ENCODE measurements around the gene OSBPL5.

The OSBPL5 gene

DNA sequence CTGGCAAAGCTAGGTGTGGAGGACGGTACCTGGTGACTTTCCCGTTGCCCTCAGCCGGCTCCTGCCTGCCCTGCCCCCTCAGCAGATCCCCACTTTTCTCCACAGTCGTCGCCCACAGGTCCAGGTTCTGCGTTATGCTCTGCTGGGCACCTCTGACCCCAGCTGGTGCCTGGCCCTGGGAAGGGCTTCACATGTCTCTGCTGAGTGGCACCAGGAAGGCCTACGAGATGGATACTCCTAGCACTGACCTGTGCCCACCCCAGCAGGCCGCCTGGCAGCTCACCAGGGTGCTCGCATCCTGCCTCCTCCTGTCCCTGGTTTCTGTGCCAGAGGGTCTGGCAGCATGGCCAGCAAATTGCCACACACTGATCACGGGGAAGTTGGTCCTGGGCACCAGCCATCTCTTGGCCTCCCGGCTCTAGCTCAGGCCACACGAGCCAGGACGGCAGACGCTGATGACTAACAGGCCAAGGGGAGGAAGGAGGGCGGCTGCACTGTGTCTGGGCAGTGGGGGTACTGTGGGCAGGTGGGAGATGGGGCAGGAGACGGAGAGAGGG is 121.7 kb downstream of the OSBPL5 start:
- H3K36me3 Mint-ChIP-seq (ENCODE audit: low read depth) = peaks cover 97% of the 10 kb centered on the region
- no peaks in the 10 kb centered on the region for H3K9me3 Mint-ChIP-seq
- peak overlapping the region; percentile 20 for H3K27ac Mint-ChIP-seq
- H3K4me3 Mint-ChIP-seq = no peak overlapping the region
- H3K27me3 Mint-ChIP-seq = no peaks in the 10 kb centered on the region
- intact Hi-C loops (cut with micrococcal nuclease) = no loop called here
- peaks cover 15% of the 10 kb centered on the region for H3K4me1 Mint-ChIP-seq (ENCODE audit: low read depth)

- Mint-ChIP-seq H3K36me3 (ENCODE audit: low read depth) (peaks cover 100% of the 10 kb centered on the region), H3K27ac (peak overlapping the region; percentile 20), H3K4me3 (no peak overlapping the region), H3K9me3 (no peaks in the 10 kb centered on the region), H3K27me3 (no peaks in the 10 kb centered on the region), H3K4me1 (ENCODE audit: low read depth) (peaks cover 21% of the 10 kb centered on the region)
- intact Hi-C loops (cut with micrococcal nuclease) = no loop called here
Observed at GRCh38 chr11:3042496-3043314, 122.4 kb downstream of the OSBPL5 start.

DNA sequence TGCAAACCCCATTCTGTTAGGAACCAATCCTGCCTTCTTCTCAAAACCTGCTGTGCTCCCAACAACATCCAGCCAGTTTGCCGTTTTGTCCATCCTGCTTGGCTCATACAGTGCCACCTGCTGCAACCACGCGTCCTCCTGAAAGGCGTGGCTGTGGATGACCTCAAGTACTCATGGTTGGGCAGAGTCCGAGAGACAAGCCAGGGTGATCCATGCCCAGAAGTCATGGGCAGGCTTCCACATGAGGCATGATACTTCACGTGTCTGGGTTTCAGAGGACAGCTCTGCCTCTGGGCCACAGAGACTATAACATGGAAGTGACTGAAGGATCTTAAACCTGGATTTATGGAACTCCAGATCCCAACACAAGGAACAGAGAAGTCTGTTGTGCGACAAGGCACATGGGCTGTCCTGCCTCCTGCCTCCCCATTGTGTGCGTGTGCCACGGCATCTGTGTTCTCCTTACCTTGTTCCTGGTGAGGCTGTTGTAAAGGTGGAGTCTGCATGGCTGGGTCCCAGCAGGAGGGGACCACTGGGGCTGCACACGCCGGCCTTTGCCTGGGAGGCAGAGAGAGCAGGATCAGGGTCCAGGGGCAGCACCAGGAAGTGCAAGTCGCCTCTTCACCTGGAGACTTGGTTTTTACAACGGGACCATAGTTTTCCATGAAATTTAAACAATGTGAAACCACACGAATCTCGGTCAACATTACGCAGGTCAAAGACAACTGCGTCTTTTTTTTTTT is 123.2 kb downstream of the OSBPL5 start:
- intact Hi-C loops (cut with micrococcal nuclease) = no loop called here
- peaks cover 100% of the 10 kb centered on the region for H3K36me3 Mint-ChIP-seq (ENCODE audit: low read depth)
- peaks cover 30% of the 10 kb centered on the region for H3K4me1 Mint-ChIP-seq (ENCODE audit: low read depth)
- H3K27ac Mint-ChIP-seq = no peak overlapping the region
- no peaks in the 10 kb centered on the region for H3K9me3 Mint-ChIP-seq
- H3K4me3 Mint-ChIP-seq = no peak overlapping the region
- no peaks in the 10 kb centered on the region for H3K27me3 Mint-ChIP-seq

DNA sequence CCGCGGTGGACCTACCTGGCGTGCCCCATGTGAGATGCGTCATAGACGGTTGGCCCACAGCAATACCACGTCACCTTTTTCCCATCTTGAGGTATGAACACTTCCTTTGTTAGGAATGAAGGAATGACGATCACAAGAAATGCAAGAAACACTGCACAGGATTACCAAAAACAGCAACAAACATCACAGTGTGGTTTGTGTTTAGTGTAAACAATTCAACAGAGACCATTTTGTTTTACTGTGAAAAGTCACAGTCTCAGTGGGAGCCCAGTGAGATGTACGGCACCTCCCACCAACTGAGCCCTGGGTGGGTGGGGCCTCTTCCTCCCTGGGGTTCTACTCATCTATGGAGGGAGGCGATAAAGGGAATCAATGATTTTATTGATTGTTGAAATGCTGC is 124.2 kb downstream of the OSBPL5 start:
- Mint-ChIP-seq H3K4me1 (ENCODE audit: low read depth) (peaks cover 39% of the 10 kb centered on the region), H3K4me3 (no peak overlapping the region), H3K36me3 (ENCODE audit: low read depth) (peaks cover 100% of the 10 kb centered on the region), H3K27me3 (no peaks in the 10 kb centered on the region), H3K9me3 (no peaks in the 10 kb centered on the region), H3K27ac (no peak overlapping the region)
- intact Hi-C loops (cut with micrococcal nuclease) = no loop called here

DNA sequence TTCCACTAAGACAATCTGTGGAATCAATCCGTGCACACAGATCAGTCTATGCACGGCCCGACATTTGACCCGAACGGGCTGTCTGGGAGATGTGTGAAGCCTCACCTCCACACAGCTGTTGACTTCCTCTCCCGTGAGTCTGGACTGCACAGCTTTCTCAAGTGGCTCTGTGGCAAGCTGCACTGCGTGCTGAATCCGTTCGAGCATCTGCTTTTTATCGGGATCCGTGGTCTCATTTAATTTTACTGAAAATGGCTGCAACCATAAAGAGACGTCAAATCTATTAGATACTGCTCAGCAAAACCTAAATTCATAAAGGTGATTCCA is 127.2 kb downstream of the OSBPL5 start:
- no peaks in the 10 kb centered on the region for H3K27me3 Mint-ChIP-seq
- H3K27ac Mint-ChIP-seq = peak overlapping the region; percentile 88
- intact Hi-C loops (cut with micrococcal nuclease) = loop anchor here (1.0 to 10.0 kb wide), 4 partner anchors 19 to 179 kb away; partner anchors contain the start of gene CARS1
- H3K9me3 Mint-ChIP-seq = no peaks in the 10 kb centered on the region
- peaks cover 42% of the 10 kb centered on the region for H3K4me1 Mint-ChIP-seq (ENCODE audit: low read depth)
- peaks cover 99% of the 10 kb centered on the region for H3K36me3 Mint-ChIP-seq (ENCODE audit: low read depth)
- H3K4me3 Mint-ChIP-seq = no peak overlapping the region
